ENCODE measurements around the gene CSMD2. TPM values are rescaled to one million over a fixed set of nuclear protein-coding genes. Genes with fewer than 3 reads are reported as not detected.

CSMD2 gene
- total RNA-seq, 4 donors from 2014 or later: 8.6 TPM; not detected in 3

DNA sequence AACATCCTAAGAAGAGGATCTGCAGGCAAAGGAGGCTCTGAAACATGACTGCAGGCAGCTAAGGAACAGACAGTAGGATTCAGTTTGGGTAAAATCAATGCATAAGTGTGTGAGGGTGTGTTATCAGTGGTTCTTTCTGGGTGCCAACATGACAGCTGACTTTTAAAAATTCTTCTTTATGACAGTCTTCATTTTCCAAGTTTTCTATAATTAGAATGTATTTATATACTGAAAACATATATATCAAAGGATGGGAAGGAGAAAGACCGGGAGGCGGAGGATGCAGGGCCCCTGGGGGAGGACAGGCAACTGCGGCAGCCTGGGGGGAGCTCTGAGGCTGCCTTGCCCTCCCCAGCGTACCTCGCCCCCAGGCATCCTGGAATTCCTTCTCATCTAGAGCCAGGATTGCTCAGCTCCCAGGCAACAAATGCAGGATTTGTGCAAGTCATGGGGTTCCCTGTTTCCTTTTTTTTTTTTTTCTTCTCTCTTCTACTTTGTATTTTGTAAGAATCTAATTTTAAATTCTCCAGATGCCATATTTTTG is 104.8 kb downstream of the CSMD2 start:
- Histone ChIP-seq H3K9me3 (no peaks in the 10 kb centered on the region), H3K27ac (no peak overlapping the region), H3K4me1 (no peaks in the 10 kb centered on the region), H3K4me3 (no peak overlapping the region), H3K27me3 (no peaks in the 10 kb centered on the region), H3K36me3 (no peaks in the 10 kb centered on the region)
- no peak for DNase-seq
- TF ChIP-seq, protein P1, sequence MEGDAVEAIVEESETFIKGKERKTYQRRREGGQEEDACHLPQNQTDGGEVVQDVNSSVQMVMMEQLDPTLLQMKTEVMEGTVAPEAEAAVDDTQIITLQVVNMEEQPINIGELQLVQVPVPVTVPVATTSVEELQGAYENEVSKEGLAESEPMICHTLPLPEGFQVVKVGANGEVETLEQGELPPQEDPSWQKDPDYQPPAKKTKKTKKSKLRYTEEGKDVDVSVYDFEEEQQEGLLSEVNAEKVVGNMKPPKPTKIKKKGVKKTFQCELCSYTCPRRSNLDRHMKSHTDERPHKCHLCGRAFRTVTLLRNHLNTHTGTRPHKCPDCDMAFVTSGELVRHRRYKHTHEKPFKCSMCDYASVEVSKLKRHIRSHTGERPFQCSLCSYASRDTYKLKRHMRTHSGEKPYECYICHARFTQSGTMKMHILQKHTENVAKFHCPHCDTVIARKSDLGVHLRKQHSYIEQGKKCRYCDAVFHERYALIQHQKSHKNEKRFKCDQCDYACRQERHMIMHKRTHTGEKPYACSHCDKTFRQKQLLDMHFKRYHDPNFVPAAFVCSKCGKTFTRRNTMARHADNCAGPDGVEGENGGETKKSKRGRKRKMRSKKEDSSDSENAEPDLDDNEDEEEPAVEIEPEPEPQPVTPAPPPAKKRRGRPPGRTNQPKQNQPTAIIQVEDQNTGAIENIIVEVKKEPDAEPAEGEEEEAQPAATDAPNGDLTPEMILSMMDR (IDR thresholded peaks at IDR 0.05): no peak
- TF ChIP-seq POLR2A (IDR thresholded peaks at IDR 0.05): no peak
- intact Hi-C loops (cut with DNase I; ENCODE audit: low total_unique reads): no loop called here

DNA sequence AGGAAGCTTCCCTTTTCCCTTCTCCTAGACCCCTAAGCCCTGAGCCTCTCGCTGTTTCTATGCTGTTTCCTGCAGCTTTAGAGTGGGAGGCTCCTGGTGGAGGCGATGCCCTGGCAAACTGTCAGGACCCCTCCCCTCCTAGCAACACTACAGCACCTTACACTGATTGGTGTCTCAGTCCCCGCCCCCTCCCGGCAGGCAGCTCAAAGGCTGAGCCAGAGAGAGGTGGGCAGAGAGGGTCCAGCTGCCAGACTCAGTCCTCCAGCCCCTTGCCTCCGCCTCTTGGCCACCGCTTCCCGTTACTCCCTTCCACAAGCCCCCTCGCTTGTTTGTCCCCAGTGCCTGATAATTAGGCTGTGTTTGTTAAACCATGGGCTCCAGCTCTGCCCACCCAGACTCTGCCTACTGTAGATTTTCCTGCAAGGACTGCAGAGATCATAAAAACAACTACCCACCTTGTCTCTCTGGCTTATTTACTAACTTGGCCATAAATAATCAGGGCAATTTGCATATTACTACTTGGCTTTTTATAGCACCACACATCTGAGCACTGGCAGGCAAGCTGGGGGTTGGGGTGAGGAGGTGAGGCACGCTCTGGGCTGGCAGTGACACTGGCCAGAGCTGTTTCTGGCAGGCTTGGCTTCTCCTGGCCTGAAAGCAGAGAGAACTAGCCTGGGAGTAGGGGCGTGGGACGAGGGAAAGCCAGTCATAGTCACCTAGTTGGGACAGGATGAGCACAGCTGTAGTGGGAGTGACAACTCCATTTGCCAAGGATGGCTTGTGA is 107.5 kb downstream of the CSMD2 start:
- Histone ChIP-seq H3K9me3 (no peaks in the 10 kb centered on the region), H3K27ac (no peak overlapping the region), H3K36me3 (no peaks in the 10 kb centered on the region), H3K4me1 (no peaks in the 10 kb centered on the region), H3K4me3 (no peak overlapping the region), H3K27me3 (no peaks in the 10 kb centered on the region)
- intact Hi-C loops (cut with DNase I; ENCODE audit: low total_unique reads): no loop called here
- TF ChIP-seq, protein P1 (IDR thresholded peaks at IDR 0.05): no peak
- no peak for TF ChIP-seq POLR2A (IDR thresholded peaks at IDR 0.05)
- no peak for DNase-seq

DNA sequence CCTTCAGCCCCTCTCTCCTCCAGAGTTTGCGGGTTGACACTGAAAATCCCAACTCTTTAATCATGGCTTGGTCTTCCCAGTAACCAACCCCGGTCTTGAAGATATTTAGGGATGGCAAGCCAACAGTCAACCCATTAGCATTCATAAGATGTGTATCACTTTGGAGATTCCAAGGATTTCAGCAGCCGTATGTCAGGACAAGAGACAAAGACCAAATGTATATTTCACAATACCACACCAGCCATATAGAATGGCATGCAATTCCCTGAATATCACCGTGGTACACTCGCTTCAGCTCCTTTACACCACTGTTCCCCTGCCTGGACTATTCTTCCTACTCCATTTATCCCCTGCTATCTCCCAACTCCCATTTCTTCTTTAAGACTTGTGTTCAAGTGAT is 109.2 kb downstream of the CSMD2 start:
- Histone ChIP-seq H3K27ac (no peak overlapping the region), H3K4me3 (no peak overlapping the region), H3K27me3 (no peaks in the 10 kb centered on the region), H3K4me1 (no peaks in the 10 kb centered on the region), H3K36me3 (no peaks in the 10 kb centered on the region), H3K9me3 (no peaks in the 10 kb centered on the region)
- TF ChIP-seq POLR2A (IDR thresholded peaks at IDR 0.05): no peak
- TF ChIP-seq, protein P1 (IDR thresholded peaks at IDR 0.05): no peak
- DNase-seq: no peak
- intact Hi-C loops (cut with DNase I; ENCODE audit: low total_unique reads): no loop called here

DNA sequence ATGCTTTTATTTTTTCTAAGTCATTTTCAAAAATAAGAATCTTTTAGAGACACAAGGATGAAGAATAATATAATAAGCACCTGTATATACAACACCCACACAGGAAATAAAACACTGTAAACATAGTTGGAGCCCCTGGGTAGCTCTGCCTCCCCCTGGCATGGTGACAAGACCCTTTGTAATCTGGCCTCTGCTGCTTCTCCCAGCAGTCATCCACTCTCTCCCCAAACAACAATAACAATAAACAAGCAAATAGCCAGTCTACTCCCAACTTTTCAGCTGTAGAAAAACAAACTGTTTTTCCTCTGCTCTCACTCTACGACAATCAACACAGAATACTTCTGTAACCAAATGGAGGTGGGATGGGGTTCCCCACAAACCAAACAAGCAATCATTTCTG is 110.1 kb downstream of the CSMD2 start:
- intact Hi-C loops (cut with DNase I; ENCODE audit: low total_unique reads): no loop called here
- TF ChIP-seq POLR2A (IDR thresholded peaks at IDR 0.05): no peak
- TF ChIP-seq, protein P1 (IDR thresholded peaks at IDR 0.05): no peak
- Histone ChIP-seq H3K4me3 (no peak overlapping the region), H3K36me3 (no peaks in the 10 kb centered on the region), H3K27ac (no peak overlapping the region), H3K4me1 (no peaks in the 10 kb centered on the region), H3K9me3 (no peaks in the 10 kb centered on the region), H3K27me3 (no peaks in the 10 kb centered on the region)
- no peak for DNase-seq

DNA sequence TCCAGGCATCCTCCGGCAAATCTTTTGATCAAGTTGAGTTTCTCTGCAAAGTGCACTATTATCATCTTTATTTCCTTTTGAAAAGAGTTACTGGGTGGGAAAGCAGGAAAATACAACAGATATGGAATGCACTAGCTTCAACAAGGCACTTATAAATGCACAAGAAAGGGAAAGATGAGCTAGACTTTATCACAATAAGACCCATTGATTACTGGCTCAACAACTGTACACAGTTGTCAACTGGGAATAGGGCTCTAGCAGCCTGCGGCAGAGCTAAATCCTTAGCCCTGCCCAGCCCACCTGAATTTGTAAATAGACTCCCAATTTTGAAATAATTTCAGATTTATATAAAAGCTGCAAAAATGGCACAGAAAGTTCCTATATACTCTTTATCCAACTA is 111.4 kb downstream of the CSMD2 start:
- Histone ChIP-seq H3K27ac (no peak overlapping the region), H3K4me1 (no peaks in the 10 kb centered on the region), H3K36me3 (no peaks in the 10 kb centered on the region), H3K27me3 (no peaks in the 10 kb centered on the region), H3K9me3 (no peaks in the 10 kb centered on the region), H3K4me3 (no peak overlapping the region)
- intact Hi-C loops (cut with DNase I; ENCODE audit: low total_unique reads): no loop called here
- no peak for DNase-seq
- TF ChIP-seq, protein P1 (IDR thresholded peaks at IDR 0.05): no peak
- no peak for TF ChIP-seq POLR2A (IDR thresholded peaks at IDR 0.05)
